Astrocyte of the hippocampus (primary cell): ENCODE data around the gene TPM4.
"Not testable (repeated sequence)": the region's sequence is repeated elsewhere in the genome, so short reads cannot be mapped to it uniquely, and the experiment has no call there.

Experiments
- DNase-seq: peaks from one replicate; pipeline ENCODE4 v3.0.0; 2011; ENCODE audit warnings: low read depth, low spot score

Gene TPM4

DNA sequence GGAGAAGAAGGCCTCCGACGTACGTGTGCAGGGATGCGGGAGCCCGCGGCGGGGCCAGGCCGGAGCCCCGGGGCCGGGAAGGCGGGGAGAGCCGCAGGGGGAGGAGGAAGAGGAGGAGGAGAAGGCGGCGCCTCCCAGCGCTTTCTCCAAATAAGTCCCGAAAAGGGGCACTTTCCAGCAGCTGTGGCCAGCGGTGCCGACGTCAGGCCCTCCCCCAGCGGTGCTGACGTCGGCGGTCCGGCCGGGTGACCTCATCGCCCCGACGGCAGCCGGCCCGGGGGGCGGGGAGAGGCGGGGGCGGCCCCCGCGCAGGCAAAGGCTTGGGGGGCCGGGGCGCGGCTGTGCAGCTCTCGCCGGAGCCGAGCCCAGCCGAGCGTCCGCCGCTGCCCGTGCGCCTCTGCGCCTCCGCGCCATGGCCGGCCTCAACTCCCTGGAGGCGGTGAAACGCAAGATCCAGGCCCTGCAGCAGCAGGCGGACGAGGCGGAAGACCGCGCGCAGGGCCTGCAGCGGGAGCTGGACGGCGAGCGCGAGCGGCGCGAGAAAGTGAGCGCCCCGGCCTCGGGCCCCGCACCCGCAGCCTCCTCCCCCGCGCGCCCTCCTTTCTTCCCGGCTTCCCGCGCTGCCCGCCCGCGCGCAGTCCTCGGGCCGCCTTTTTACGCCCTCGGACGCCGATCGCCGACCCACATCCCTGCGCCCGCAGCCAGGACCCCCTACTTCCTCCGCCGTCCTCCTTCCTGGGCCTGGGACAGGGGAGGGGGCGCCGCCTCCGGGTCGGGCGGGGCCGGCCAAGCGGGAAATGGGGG, at the start of gene TPM4:
Gene TPM4 (plus strand): TSS at position 342 of the 804 bp plus-strand sequence. CDS start 71 bp downstream, at position 413.
- DNase-seq, result peak; percentile 98

DNA sequence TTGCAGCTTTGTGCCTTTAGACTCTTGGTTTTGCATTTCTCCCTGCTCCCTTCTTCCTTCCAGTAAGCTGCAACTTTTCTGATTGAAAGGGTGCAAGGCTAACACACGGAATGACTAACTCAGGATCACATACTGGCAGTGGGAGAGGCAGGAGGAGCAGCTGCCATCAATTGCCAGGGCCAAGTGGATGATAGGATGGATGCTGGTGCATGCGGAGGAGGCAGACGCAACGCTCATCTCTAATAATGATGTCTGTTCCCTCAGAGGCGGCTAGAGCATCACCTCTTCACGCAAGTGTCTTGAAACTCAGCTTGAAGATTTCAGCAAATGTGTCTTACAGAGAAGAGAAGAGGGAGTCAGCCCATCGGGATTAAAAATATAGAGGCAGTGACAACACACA, 49.5 kb upstream of the TPM4 start:
- no peak for DNase-seq

DNA sequence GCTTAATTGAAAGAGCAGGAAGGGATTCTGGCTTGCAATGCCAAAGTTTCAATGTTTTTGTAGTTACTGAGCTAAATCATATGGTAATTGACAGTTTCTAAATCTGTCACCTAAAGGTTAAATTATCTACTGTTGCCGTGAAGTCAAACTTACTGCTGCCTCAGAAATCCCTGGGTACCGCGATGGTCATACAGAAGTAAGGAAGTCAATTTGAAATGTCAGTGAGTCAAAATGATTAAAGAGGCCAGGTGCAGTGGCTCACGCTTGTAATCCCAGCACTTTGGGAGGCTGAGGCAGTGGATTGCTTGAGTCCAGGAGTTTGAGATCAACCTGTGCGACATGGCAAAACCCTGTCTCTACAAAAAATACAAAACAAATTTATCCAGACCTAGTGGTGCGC, 48.8 kb upstream of the TPM4 start:
- DNase-seq, result no peak

DNA sequence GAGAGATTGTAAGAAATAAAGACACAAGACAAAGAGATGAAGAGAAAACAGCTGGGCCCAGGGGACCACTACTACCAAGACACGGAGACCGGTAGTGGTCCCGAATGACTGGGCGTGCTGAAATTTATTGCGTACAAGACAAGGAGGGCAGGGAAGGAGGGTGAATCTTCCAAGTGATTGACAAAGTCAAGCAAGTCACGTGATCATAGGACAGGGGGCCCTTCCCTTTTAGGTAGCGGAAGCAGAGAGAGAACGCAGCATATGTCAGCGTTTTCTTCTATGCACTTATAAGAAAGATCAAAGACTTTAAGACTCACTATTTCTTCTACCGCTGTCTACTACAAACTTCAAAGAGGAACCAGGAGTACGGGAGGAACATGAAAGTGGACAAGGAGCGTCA, 46.1 kb upstream of the TPM4 start:
- DNase-seq, result not testable (repeated sequence)

DNA sequence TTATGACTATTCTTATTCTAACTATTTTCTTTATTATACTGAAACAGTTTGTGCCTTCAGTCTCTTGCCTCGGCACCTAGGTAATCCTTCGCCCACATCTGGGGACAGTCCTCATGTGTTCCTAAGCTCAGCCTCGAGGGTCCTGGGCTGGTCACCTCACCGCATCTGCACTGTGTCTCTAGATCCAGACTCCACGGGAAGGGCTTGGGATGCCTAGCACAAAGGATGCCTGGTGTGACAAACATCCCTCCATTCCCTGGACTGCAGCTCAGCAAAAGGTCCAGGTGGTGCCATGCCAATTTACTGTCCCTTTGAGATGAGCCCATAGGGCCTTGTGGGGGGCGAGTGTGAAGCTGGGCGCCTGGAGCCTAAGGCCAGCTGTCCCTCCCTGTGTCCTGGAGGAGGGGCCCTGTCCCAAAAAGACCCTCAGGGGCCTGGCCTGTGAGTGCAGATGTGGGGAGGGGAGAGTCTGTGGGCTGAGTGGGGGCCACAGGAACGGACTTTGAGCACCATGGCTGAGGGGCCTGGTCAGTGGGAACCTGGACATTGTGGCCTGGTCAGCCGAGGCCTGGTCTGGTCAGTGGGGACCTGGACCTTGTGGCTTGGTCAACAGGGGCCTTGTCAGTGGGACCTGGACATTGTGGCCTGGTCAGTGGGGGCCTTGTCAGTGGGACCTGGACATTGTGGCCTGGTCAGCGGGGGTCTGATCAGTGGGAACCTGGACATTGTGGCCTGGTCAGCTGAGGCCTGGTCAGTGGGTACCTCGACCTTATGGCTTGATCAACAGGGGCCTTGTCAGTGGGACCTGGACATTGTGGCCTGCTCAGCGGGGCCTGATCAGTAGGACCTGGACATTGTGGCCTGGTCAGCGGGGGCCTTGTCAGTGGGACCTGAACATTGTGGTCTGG, 45.1 kb upstream of the TPM4 start:
- DNase-seq, result no peak

GRCh38 chr19:16031872-16032200, 44.5 kb upstream of the TPM4 start:
- DNase-seq, result no peak

DNA sequence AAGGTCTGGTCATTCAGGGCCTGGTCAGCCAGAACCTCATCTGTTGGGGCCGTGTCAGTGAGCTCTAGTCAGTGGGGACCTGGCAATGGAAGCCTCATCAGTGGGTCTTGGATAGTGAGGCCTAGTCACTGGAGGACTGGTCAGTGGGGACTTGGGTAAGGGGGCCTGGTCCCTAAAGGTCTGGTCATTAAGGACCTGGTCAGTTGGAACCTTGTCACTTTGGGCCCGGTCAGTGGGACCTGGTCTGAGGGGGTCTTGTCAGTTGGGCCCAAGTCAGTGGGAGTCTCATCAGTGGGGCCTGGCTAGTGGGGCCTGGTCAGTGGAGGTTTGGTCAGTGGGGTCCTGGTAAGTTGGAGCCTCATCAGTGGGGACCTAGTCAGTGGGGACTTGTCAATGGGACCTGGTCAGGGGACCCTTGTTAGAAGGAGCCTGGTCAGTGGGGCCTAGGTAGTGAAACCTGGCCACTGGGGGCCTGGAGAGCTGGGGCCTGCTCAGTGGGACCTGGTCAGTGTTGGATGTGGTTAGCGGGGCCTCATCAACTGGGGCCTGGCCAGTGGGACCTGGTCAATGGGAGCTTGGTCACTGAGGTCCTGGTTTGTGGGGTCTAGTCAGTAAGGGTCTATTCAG, 43.7 kb upstream of the TPM4 start:
- DNase-seq, result no peak

DNA sequence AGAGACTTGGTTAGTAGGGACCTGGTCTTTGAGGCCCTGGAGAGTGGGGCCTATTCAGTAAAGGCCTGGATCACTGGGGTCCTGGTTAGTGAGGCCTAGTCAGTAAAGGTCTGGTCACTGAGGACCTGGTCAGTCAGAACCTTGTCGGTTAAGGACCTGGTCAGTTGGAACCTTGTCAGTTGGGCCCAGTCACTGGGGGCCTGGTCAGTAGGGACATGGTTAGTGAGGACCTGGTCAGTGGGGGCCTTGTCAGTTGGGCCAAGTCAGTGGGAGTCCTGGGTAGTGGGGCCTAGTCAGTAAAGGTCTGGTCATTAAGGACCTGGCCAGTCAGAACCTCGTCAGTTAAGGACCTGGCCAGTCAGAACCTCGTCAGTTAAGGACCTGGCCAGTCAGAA, 43.2 kb upstream of the TPM4 start:
- no peak for DNase-seq

GRCh38 chr19:16033721-16034120, 42.6 kb upstream of the TPM4 start:
- no peak for DNase-seq

GRCh38 chr19:16034180-16034579, 42.1 kb upstream of the TPM4 start:
- no peak for DNase-seq

- no peak for DNase-seq
Measured at GRCh38 chr19:16034958-16035560, 41.2 kb upstream of the TPM4 start.

GRCh38 chr19:16035601-16036297, 40.5 kb upstream of the TPM4 start:
- no peak for DNase-seq

GRCh38 chr19:16036397-16036925, 39.8 kb upstream of the TPM4 start:
- no peak for DNase-seq

GRCh38 chr19:16036941-16037340, 39.4 kb upstream of the TPM4 start:
- DNase-seq, result no peak

- no peak for DNase-seq
Measured at GRCh38 chr19:16037424-16038195, 38.7 kb upstream of the TPM4 start.

- DNase-seq, result no peak
Measured at GRCh38 chr19:16038196-16038695, 38.0 kb upstream of the TPM4 start.

GRCh38 chr19:16039081-16039480, 37.2 kb upstream of the TPM4 start:
- no peak for DNase-seq

GRCh38 chr19:16039545-16039944, 36.8 kb upstream of the TPM4 start:
- DNase-seq, result no peak

- DNase-seq, result no peak
Measured at GRCh38 chr19:16040642-16041041, 35.7 kb upstream of the TPM4 start.
